HUES64 (cell line): ENCODE measurements around the gene NHLRC4.

Experiments
- H3K27ac ChIP-seq: 2 replicates; pipeline ENCODE4 v1.7.0; 2013; ENCODE audit warnings: low read depth, low read length, inconsistent platforms
- H3K27me3 ChIP-seq: 2 replicates; pipeline ENCODE4 v1.6.1; 2013; ENCODE audit warnings: mild to moderate bottlenecking, low read length; ENCODE audit not compliant: insufficient read depth
- H3K36me3 ChIP-seq: 2 replicates; pipeline ENCODE4 v1.6.1; 2013; ENCODE audit warnings: mild to moderate bottlenecking, low read length; ENCODE audit not compliant: insufficient read depth
- H3K4me1 ChIP-seq: 2 replicates; pipeline ENCODE4 v1.6.1; 2013; ENCODE audit warnings: mild to moderate bottlenecking, low read length, moderate library complexity; ENCODE audit not compliant: insufficient read depth
- H3K4me3 ChIP-seq: 2 replicates; pipeline ENCODE4 v1.5.1; 2013; ENCODE audit warnings: mild to moderate bottlenecking, low read length, moderate library complexity
- H3K9ac ChIP-seq: 2 replicates; pipeline ENCODE4 v1.6.1; 2013; ENCODE audit warnings: mild to moderate bottlenecking, low read depth, low read length
- H3K9me3 ChIP-seq: 2 replicates; pipeline ENCODE4 v1.6.1; 2013; ENCODE audit warnings: low read depth, low read length; ENCODE audit not compliant: insufficient read depth
- WGBS: fragments of 150-250, 120-280 bp; methylation state at CpG from one replicate; pipeline ENCODE4 v1.1.7; 2013; ENCODE audit warnings: missing lambda C conversion rate; 5-methylcytosine and 5-hydroxymethylcytosine counted together

The NHLRC4 gene

GRCh38 chr16:533391-534123, 33.2 kb upstream of the NHLRC4 start:
- no peak overlapping the region for H3K4me3 ChIP-seq
- H3K9me3 ChIP-seq: no peaks in the 10 kb centered on the region
- H3K4me1 ChIP-seq: no peaks in the 10 kb centered on the region
- no peaks in the 10 kb centered on the region for H3K27me3 ChIP-seq
- no peak overlapping the region for H3K9ac ChIP-seq
- 86% methylated on average over 30 of the region's 30 CpGs for WGBS
- H3K36me3 ChIP-seq: peaks cover 10% of the 10 kb centered on the region; the same call in 1 of the 2 replicates
- no peak overlapping the region for H3K27ac ChIP-seq

DNA sequence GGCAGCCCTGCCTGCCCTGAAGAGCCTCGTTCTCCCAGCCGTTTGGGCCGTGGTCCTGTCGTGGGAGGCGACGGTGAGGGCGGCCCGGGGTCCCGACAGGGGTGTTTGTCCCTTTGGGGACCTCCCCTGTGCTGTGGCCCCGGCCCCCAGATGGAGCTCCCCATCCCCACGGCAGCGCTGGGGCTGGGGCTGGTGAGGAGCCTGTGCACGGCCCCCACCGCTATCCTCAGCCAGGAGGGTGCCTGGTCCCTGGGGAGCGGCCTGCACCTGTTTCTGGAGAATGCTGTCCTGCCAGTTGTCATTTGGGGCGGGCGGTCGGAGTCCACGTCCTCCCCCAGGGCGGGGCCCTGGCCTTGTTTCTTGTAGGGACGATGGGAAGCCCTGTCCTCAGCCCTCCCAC, 32.7 kb upstream of the NHLRC4 start:
- Histone ChIP-seq H3K4me3 (no peak overlapping the region), H3K36me3 (peaks cover 10% of the 10 kb centered on the region; the same call in 1 of the 2 replicates), H3K27ac (no peak overlapping the region), H3K9me3 (no peaks in the 10 kb centered on the region), H3K4me1 (no peaks in the 10 kb centered on the region), H3K27me3 (no peaks in the 10 kb centered on the region), H3K9ac (no peak overlapping the region)
- 93% methylated on average over 21 of the region's 21 CpGs for WGBS

DNA sequence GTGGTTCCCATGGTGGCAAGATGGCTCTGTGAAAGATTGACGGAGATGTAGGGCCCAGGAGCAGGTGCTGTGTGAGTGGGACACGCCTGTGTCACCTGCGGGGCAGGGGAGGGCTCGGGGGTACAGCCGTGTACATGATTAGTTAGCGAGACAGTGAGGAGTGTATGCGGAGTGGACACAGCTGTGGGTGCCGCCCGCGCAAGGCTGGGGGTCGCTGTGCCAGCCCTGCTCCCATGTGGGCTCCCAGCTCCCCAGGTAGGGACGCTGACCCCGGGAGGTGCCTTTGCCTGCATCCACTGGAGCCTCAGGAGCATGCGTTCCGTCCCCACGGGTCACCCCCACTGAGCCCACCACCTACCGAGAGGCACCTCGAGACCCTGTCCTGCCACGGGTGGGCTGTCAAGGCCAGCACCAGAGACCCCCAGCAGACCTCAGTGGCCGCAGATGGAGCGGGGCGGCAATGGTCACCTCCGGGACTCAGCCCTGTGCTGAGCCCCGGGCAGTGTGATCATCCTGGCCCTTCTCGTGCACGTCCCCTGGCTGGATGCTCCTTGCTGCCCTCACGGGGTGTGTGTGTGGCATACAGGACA, 31.9 kb upstream of the NHLRC4 start:
- Histone ChIP-seq H3K27ac (no peak overlapping the region), H3K36me3 (peaks cover 10% of the 10 kb centered on the region; the same call in 1 of the 2 replicates), H3K9ac (no peak overlapping the region), H3K4me1 (no peaks in the 10 kb centered on the region), H3K9me3 (no peaks in the 10 kb centered on the region), H3K4me3 (no peak overlapping the region), H3K27me3 (no peaks in the 10 kb centered on the region)
- WGBS: 96% methylated on average over 27 of the region's 27 CpGs

- no peaks in the 10 kb centered on the region for H3K27me3 ChIP-seq
- 94% methylated on average over 39 of the region's 39 CpGs for WGBS
- peaks cover 10% of the 10 kb centered on the region; the same call in 1 of the 2 replicates for H3K36me3 ChIP-seq
- no peaks in the 10 kb centered on the region for H3K9me3 ChIP-seq
- H3K9ac ChIP-seq: no peak overlapping the region
- H3K4me3 ChIP-seq: no peak overlapping the region
- no peak overlapping the region for H3K27ac ChIP-seq
- H3K4me1 ChIP-seq: no peaks in the 10 kb centered on the region
Observed at GRCh38 chr16:535446-536405, 31.1 kb upstream of the NHLRC4 start.

GRCh38 chr16:536746-537145, 30.1 kb upstream of the NHLRC4 start:
- 96% methylated on average over 17 of the region's 17 CpGs for WGBS
- H3K9ac ChIP-seq: no peak overlapping the region
- no peaks in the 10 kb centered on the region for H3K4me1 ChIP-seq
- H3K9me3 ChIP-seq: no peaks in the 10 kb centered on the region
- no peaks in the 10 kb centered on the region for H3K27me3 ChIP-seq
- H3K27ac ChIP-seq: no peak overlapping the region
- no peak overlapping the region for H3K4me3 ChIP-seq
- peaks cover 10% of the 10 kb centered on the region; the same call in 1 of the 2 replicates for H3K36me3 ChIP-seq

GRCh38 chr16:537415-538335, 29.1 kb upstream of the NHLRC4 start:
- peaks cover 10% of the 10 kb centered on the region; the same call in 1 of the 2 replicates for H3K36me3 ChIP-seq
- H3K9me3 ChIP-seq: no peaks in the 10 kb centered on the region
- no peak overlapping the region for H3K4me3 ChIP-seq
- no peak overlapping the region for H3K9ac ChIP-seq
- H3K27ac ChIP-seq: no peak overlapping the region
- H3K4me1 ChIP-seq: no peaks in the 10 kb centered on the region
- 96% methylated on average over 60 of the region's 60 CpGs for WGBS
- no peaks in the 10 kb centered on the region for H3K27me3 ChIP-seq

DNA sequence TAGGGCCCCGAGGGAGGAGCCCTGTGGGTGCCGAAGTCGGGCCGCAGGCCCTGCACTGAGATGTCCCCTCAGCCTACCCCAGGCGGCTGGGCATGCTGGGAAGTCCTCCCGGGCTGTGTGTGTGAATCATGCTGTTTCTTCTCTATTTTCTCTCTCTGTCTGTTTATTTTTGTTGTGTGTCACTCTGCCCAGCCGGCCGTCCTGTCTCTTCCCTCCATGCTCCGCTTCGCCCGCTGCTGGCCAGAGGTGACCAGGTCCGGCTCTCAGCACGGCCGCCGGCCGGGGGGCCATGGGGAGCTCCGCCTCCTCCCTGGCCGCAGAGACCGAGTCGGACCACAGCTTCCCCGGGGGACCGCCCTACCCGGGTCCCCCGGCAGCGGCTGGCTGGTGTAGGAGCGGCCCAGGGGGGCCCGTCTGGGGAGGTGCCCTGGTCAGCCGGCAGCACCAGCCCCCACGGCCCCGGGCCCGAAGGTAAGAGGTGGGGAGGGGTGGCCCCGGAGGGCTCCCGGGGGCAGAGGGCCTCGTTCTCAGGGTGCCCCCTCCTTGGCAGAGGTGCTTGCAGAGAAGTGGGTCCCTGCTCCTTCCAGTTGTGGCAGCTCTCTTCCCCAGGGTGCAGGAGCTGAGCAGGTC, 26.8 kb upstream of the NHLRC4 start:
- Histone ChIP-seq H3K4me3 (no peak overlapping the region), H3K9me3 (no peaks in the 10 kb centered on the region), H3K36me3 (peaks cover 10% of the 10 kb centered on the region; the same call in 1 of the 2 replicates), H3K4me1 (no peaks in the 10 kb centered on the region), H3K9ac (no peak overlapping the region), H3K27ac (no peak overlapping the region), H3K27me3 (no peaks in the 10 kb centered on the region)
- WGBS: 95% methylated on average over 34 of the region's 34 CpGs

DNA sequence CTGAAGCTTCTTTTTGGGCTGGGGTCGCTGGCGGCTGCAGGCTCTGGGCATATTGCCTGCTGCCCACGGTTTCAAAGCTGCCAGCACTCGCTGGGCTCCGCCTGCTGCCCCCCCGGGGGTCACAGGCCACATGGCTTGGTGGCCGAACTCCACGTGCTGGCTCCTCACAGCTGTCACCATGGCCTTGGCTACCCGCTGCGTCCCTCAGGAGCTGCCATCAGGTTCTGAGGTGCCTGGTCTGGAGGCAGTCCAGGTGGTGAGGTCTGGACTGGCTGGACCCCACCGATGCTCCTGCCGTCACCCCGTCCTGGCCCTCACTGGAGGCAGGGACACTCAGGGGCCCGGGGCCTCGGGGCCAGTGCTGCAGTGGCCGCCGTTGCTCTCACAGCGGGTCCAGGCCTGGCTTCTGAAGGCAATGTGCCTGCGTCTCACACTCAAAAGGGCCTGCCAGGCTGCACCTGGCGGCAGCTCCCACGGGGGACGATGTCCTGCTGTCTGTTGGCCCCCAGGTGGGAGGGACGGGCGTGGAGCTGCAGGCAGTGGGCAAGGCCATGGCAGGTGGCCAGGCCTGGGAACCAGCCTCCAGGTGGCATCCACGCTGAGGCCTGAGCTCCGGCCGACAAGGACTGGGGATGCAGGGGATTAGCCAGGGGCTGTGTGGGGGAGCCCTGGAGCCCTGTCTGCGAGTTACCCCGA, 26.0 kb upstream of the NHLRC4 start:
- Histone ChIP-seq H3K4me3 (no peak overlapping the region), H3K27me3 (no peaks in the 10 kb centered on the region), H3K9me3 (no peaks in the 10 kb centered on the region), H3K4me1 (no peaks in the 10 kb centered on the region), H3K27ac (no peak overlapping the region), H3K9ac (no peak overlapping the region), H3K36me3 (peaks cover 10% of the 10 kb centered on the region; the same call in 1 of the 2 replicates)
- WGBS: 96% methylated on average over 29 of the region's 29 CpGs

DNA sequence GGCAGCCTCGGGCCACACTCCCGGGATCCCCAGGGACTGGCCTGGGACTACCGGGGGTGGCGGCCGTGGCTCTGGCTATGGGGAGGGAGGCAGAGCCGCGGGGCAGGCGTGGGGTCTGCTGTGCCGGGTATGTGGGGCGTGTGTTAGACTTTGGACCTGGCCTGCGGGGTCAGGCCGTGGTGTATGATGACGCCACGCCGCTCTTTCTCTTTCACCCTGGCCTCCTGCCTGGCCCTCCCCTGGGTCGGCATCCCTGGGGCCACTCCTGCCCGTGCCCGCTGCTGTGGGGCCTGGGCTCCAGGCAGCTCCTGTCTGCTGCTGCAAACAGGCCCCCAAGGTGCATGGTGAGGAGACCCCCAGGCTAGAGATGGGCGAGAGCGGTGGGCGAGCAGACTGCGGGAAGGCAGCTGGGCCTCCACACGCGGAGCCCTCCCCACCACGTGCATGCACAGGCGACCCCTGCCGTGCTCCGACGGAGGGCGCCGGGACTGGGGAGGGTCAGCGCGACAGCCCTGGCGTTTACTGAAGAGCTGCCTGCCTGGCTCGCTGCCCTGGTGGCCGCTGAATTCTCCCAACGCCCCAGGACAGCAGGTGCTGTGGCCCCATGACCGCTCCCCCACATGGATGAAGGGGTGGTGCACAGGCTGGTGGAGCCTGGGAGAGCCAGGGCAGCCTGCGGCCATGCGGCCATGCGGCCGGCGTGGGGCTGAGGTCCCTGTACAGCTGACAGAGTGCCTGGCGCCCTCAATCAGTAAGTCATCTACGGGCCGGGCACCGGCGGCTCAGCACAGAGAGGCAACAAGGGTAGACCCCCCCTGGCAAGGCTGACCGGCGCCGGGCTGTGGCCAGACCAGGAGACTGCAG, 23.3 kb upstream of the NHLRC4 start:
- WGBS: 95% methylated on average over 51 of the region's 51 CpGs
- H3K36me3 ChIP-seq: no peaks in the 10 kb centered on the region; the same call in 1 of the 2 replicates
- no peaks in the 10 kb centered on the region for H3K4me1 ChIP-seq
- no peaks in the 10 kb centered on the region for H3K9me3 ChIP-seq
- H3K9ac ChIP-seq: no peak overlapping the region
- no peaks in the 10 kb centered on the region for H3K27me3 ChIP-seq
- H3K27ac ChIP-seq: no peak overlapping the region
- no peak overlapping the region for H3K4me3 ChIP-seq
